WTC11 (cell line): ENCODE measurements around the gene NLRC5. TPM values are rescaled to one million over a fixed set of nuclear protein-coding genes. Genes with fewer than 3 reads are reported as not detected.

Experiments
- ATAC-seq: fragments of 200-7000 bp; cut with Tn5 transposase; 2 replicates; pipeline ENCODE4 v1.10.0; 2021; ENCODE audit warnings: mild to moderate bottlenecking, moderate library complexity
- CTCF ChIA-PET: fragments of 300-600 bp; sonication (Branson Sonifier 250); formaldehyde crosslinking; loops from one replicate; lab custom pipeline; 2021; ENCODE audit warnings: antibody characterized with exemption; lab: Charles Lee
- POLR2A ChIA-PET: fragments of 350-600 bp; sonication (Branson Sonifier 250); formaldehyde crosslinking; loops from one replicate; lab custom pipeline; 2021; ENCODE audit warnings: antibody characterized with exemption; lab: Charles Lee
- DNase-seq: peaks from one replicate; pipeline ENCODE4 v3.0.0; 2021; ENCODE audit warnings: low spot score
- H3K27ac Mint-ChIP-seq: 2 replicates; pipeline ENCODE4 v1.8.0; 2021; ENCODE audit warnings: mixed read lengths
- H3K27me3 Mint-ChIP-seq: 2 replicates; pipeline ENCODE4 v1.8.0; 2021; ENCODE audit warnings: low read depth, mild to moderate bottlenecking, moderate library complexity, mixed read lengths
- H3K36me3 Mint-ChIP-seq: 2 replicates; pipeline ENCODE4 v1.8.0; 2021; ENCODE audit warnings: mixed read lengths
- H3K4me1 Mint-ChIP-seq: 2 replicates; pipeline ENCODE4 v1.8.0; 2022; ENCODE audit warnings: mixed read lengths
- H3K4me3 Mint-ChIP-seq: 2 replicates; pipeline ENCODE4 v1.8.0; 2021; ENCODE audit warnings: mild to moderate bottlenecking, moderate library complexity, mixed read lengths
- H3K9me3 Mint-ChIP-seq: 2 replicates; pipeline ENCODE4 v1.8.0; 2021; ENCODE audit warnings: mixed read lengths
- AR ChIP-seq: fragments of 250-450 bp; sonication (Bioruptor Pico); IDR thresholded peaks from 2 replicates; pipeline ENCODE4 v1.9.0; 2021; ENCODE audit warnings: mild to moderate bottlenecking
- ATF1 ChIP-seq: sonication (generic); formaldehyde crosslinking; IDR thresholded peaks from 2 replicates; pipeline ENCODE4 v1.8.1; 2023; ENCODE audit warnings: mild to moderate bottlenecking, moderate library complexity, missing genetic modification reagents
- ATF3 ChIP-seq: sonication (generic); formaldehyde crosslinking; conservative IDR thresholded peaks from 2 replicates; pipeline ENCODE4 v1.8.1; 2022; ENCODE audit warnings: mild to moderate bottlenecking, missing genetic modification reagents
- ERG ChIP-seq: fragments of 250-450 bp; sonication (Bioruptor Pico); IDR thresholded peaks from 2 replicates; pipeline ENCODE4 v1.8.0; 2021; ENCODE audit warnings: mild to moderate bottlenecking
- ESRRA ChIP-seq: sonication (generic); formaldehyde crosslinking; IDR thresholded peaks from 2 replicates; pipeline ENCODE4 v1.8.1; 2022; ENCODE audit warnings: mild to moderate bottlenecking, missing genetic modification reagents, borderline replicate concordance
- FOXK1 ChIP-seq: sonication (generic); formaldehyde crosslinking; IDR thresholded peaks from 2 replicates; pipeline ENCODE4 v1.8.0; 2022; ENCODE audit warnings: mild to moderate bottlenecking, moderate library complexity, missing genetic modification reagents
- HMGXB4 ChIP-seq: sonication (generic); formaldehyde crosslinking; IDR thresholded peaks from 2 replicates; pipeline ENCODE4 v1.8.1; 2023; ENCODE audit warnings: mild to moderate bottlenecking, moderate library complexity, missing genetic modification reagents
- IRF1 ChIP-seq: sonication (generic); formaldehyde crosslinking; IDR thresholded peaks from 2 replicates; pipeline ENCODE4 v1.8.0; 2023; ENCODE audit warnings: missing genetic modification reagents
- JAZF1 ChIP-seq: fragments of 250-450 bp; sonication (Bioruptor Pico); IDR thresholded peaks from 2 replicates; pipeline ENCODE4 v1.9.0; 2021; ENCODE audit warnings: moderate library complexity, mild to moderate bottlenecking, inconsistent platforms
- JUN ChIP-seq: sonication (generic); formaldehyde crosslinking; IDR thresholded peaks from 2 replicates; pipeline ENCODE4 v1.8.0; 2023; ENCODE audit warnings: mild to moderate bottlenecking, missing genetic modification reagents
- NFATC4 ChIP-seq: fragments of 250-450 bp; sonication (Bioruptor Pico); IDR thresholded peaks from 2 replicates; pipeline ENCODE4 v1.9.0; 2021; ENCODE audit warnings: mild to moderate bottlenecking
- NFE2L1 ChIP-seq: sonication (generic); formaldehyde crosslinking; IDR thresholded peaks from 2 replicates; pipeline ENCODE4 v1.8.1; 2023; ENCODE audit warnings: missing genetic modification reagents
- NR3C1 ChIP-seq: sonication (generic); formaldehyde crosslinking; conservative IDR thresholded peaks from 2 replicates; pipeline ENCODE4 v1.8.1; 2023; ENCODE audit warnings: low read depth, mild to moderate bottlenecking, missing genetic modification reagents
- PRRX2 ChIP-seq: fragments of 250-450 bp; sonication (Bioruptor Pico); IDR thresholded peaks from 2 replicates; pipeline ENCODE4 v1.8.0; 2021; ENCODE audit warnings: mild to moderate bottlenecking
- SOX15 ChIP-seq: fragments of 250-450 bp; sonication (Bioruptor Pico); IDR thresholded peaks from 2 replicates; pipeline ENCODE4 v1.9.0; 2021; ENCODE audit warnings: mild to moderate bottlenecking
- ZNF317 ChIP-seq: sonication (generic); formaldehyde crosslinking; IDR thresholded peaks from 2 replicates; pipeline ENCODE4 v1.8.1; 2023; ENCODE audit warnings: low read depth, mild to moderate bottlenecking, moderate library complexity, missing genetic modification reagents, borderline replicate concordance
- ZNF532 ChIP-seq: fragments of 250-450 bp; sonication (Bioruptor Pico); IDR thresholded peaks from 2 replicates; pipeline ENCODE4 v1.9.0; 2021; ENCODE audit warnings: mild to moderate bottlenecking, borderline replicate concordance
- total RNA-seq: library from RNA; stranded (reverse); gene quantifications from 3 replicates; pipeline ENCODE4 v1.2.3, GENCODE V29; 2021

NLRC5 gene
- total RNA-seq, 1 experiment from 2014 or later = 2.8 TPM

- TF ChIP-seq HMGXB4 = no peak
- no peak for TF ChIP-seq ZNF317 (CRISPR knock-in tag)
- TF ChIP-seq AR (CRISPR knock-in tag) = no peak
- no peak for TF ChIP-seq ESRRA
Measured at GRCh38 chr16:57081744-57082143, 92.4 kb downstream of the NLRC5 start (continued).

- Mint-ChIP-seq H3K4me3 (no peak overlapping the region), H3K9me3 (no peaks in the 10 kb centered on the region), H3K27ac (no peak overlapping the region), H3K36me3 (no peaks in the 10 kb centered on the region), H3K4me1 (peaks cover 10% of the 10 kb centered on the region), H3K27me3 (peaks cover 8% of the 10 kb centered on the region; the same call in 1 of the 2 replicates)
- ATAC-seq (no peak), DNase-seq (no peak)
- ChIA-PET POLR2A (no interaction called here), CTCF (interaction anchor here (1.2 to 2.9 kb wide), 3 partner anchors 15 to 336 kb away, joined by 3 to 12 read pairs (median 12); partner anchors contain the start of gene ARL2BP)
- no peak for TF ChIP-seq JUN (CRISPR knock-in tag)
- no peak for TF ChIP-seq SOX15 (CRISPR knock-in tag)
- TF ChIP-seq NFE2L1 (CRISPR knock-in tag) = no peak
- TF ChIP-seq IRF1 (CRISPR knock-in tag) = no peak
- no peak for TF ChIP-seq ERG (CRISPR knock-in tag)
- TF ChIP-seq NR3C1 = no peak
- TF ChIP-seq JAZF1 (CRISPR knock-in tag) = no peak
- TF ChIP-seq HMGXB4 = no peak
Measured at GRCh38 chr16:57082664-57083063, 93.3 kb downstream of the NLRC5 start.

GRCh38 chr16:57083485-57084126, 94.2 kb downstream of the NLRC5 start:
- H3K4me3 Mint-ChIP-seq = no peak overlapping the region
- no peak overlapping the region for H3K27ac Mint-ChIP-seq
- CTCF ChIA-PET = interaction anchor here (0.5 to 2.9 kb wide), 25 partner anchors 10 to 335 kb away, joined by 3 to 46 read pairs (median 6); partner anchors contain the start of genes ARL2BP and CPNE2
- no peaks in the 10 kb centered on the region for H3K36me3 Mint-ChIP-seq
- H3K27me3 Mint-ChIP-seq = peaks cover 3% of the 10 kb centered on the region; the same call in 1 of the 2 replicates
- POLR2A ChIA-PET = no interaction called here
- no peaks in the 10 kb centered on the region for H3K9me3 Mint-ChIP-seq
- DNase-seq = no peak
- TF ChIP-seq HMGXB4 = no peak
- no peak for TF ChIP-seq ZNF532
- no peak for TF ChIP-seq NFATC4 (CRISPR knock-in tag)
- no peak for TF ChIP-seq ATF3 (CRISPR knock-in tag)
- TF ChIP-seq NFE2L1 (CRISPR knock-in tag) = no peak
- TF ChIP-seq FOXK1 (CRISPR knock-in tag) = no peak
- no peak for TF ChIP-seq SOX15 (CRISPR knock-in tag)
- no peak for TF ChIP-seq PRRX2 (CRISPR knock-in tag)
- no peak for TF ChIP-seq ATF1 (CRISPR knock-in tag)
- TF ChIP-seq, all 79 proteins: peak for 0
- H3K4me1 Mint-ChIP-seq = peaks cover 10% of the 10 kb centered on the region
- ATAC-seq = no peak
